ENCODE data around the gene OTUB2. TPM values are rescaled to one million over a fixed set of nuclear protein-coding genes. Genes with fewer than 3 reads are reported as not detected.

Gene OTUB2
- polyA plus RNA-seq (2012; rRNA removed), result 1.3 and 1.4 TPM in 2 replicates
- polyA plus RNA-seq (2012; cell fraction: cytosol; rRNA removed), result 0.93 and 1.3 TPM in 2 replicates
- 1.6 and 1.9 TPM in 2 replicates for polyA plus RNA-seq (2012; cell fraction: nucleus; rRNA removed)

- Histone ChIP-seq H3K27ac (ENCODE audit: low read depth in 2 of 2, low read length in 1 of 2) (no peak within 1 kb of the TSS; a peak in 1 of 4 replicates), H3K79me2 (ENCODE audit: insufficient read depth) (no peaks in the 10 kb centered on the region), H3K36me3 (replicated peaks in 1 of 2; ENCODE audit: control insufficient read depth in 1 of 2, insufficient read depth in 2 of 2, low read length in 1 of 2) (no peaks in the 10 kb centered on the region), H3F3A (replicated peaks; ENCODE audit: insufficient read depth) (no peaks in the 10 kb centered on the region), H3K9ac (peak within 1 kb of the TSS; percentile 69), H3K4me1 (ENCODE audit: control insufficient read depth in 1 of 2, insufficient read depth in 2 of 2, low read depth in 1 of 2, low read length in 1 of 2) (peaks cover 0 to 8% of the 10 kb centered on the region in 2 experiments; a peak in 1 of 4 replicates), H3K27me3 (ENCODE audit: insufficient read depth) (no peaks in the 10 kb centered on the region), H3K4me2 (peak within 1 kb of the TSS; percentile 85), H2AFZ (ENCODE audit: low read depth) (peak within 1 kb of the TSS; percentile 84; the same call in 1 of the 2 replicates), H3K4me3 (ENCODE audit: low read depth in 2 of 2, low read length in 1 of 2) (peak within 1 kb of the TSS; percentile 55 to 65), H3K9me3 (no peaks in the 10 kb centered on the region), H3K9me2 (no peaks in the 10 kb centered on the region), H4K20me1 (ENCODE audit: insufficient read depth) (no peaks in the 10 kb centered on the region)
- WGBS (ENCODE audit: low lambda C conversion rate), result 3% methylated on average over 28 of the region's 74 CpGs
- TF ChIP-seq FOXM1 (IDR thresholded peaks at IDR 0.05; ENCODE audit: low read depth) (no peak), IRF3 (IDR thresholded peaks at IDR 0.05; ENCODE audit: low read depth, low read length) (peak; percentile 74), TAF1 (IDR thresholded peaks at IDR 0.05; ENCODE audit: borderline replicate concordance, low read depth, low read length) (peak; percentile 22; the same call in 1 of the 2 replicates), RFX5 (IDR thresholded peaks at IDR 0.05; ENCODE audit: low read length) (no peak), MXI1 (IDR thresholded peaks at IDR 0.05; ENCODE audit: low read depth, low read length) (0 out of 2 replicates have a peak, but pooled peaks have one; percentile 21), CHD2 (IDR thresholded peaks at IDR 0.05; ENCODE audit: low read length, partially characterized antibody) (peak; percentile 90), PBX3 (IDR thresholded peaks at IDR 0.05) (peak; percentile 100), USF2 (IDR thresholded peaks at IDR 0.05; ENCODE audit: borderline replicate concordance, low read depth, low read length) (peak; percentile 42; the same call in 1 of the 2 replicates), GABPA (IDR thresholded peaks at IDR 0.05; ENCODE audit: low read depth) (no peak), RCOR1 (IDR thresholded peaks at IDR 0.05; ENCODE audit: low read length) (peak; percentile 39; the same call in 1 of the 2 replicates), TCF12 (IDR thresholded peaks at IDR 0.05) (no peak), MAX (IDR thresholded peaks at IDR 0.05; ENCODE audit: low read depth) (peak; percentile 70; the same call in 1 of the 2 replicates)
- peak; percentile 100 for DNase-seq
- CTCF ChIA-PET, result interaction anchor here (0.7 to 1.8 kb wide), 7 partner anchors 10 to 110 kb away, joined by 3 to 8 read pairs (median 4); no protein-coding TSS in a partner anchor
- POLR2A ChIA-PET, result no interaction called here
Observed at GRCh38 chr14:94026173-94026888, at the start of gene OTUB2. Gene OTUB2, plus strand, starts transcription at chr14:94026340. Its CDS starts 198 bp downstream, at chr14:94026538.
